ENCODE data around the gene SLC12A4. TPM values are rescaled to one million over a fixed set of nuclear protein-coding genes. Genes with fewer than 3 reads are reported as not detected.
A peak's percentile ranks its signal among the peaks of the same experiment; 100 is the strongest.
"Not testable (repeated sequence)": the region's sequence is repeated elsewhere in the genome, so short reads cannot be mapped to it uniquely, and the experiment has no call there.

SLC12A4 gene
- total and polyA plus RNA-seq, 2 of the 13 experiments (the other 11 are each of a cell fraction or from before 2014, with no cell fraction given) = 65.1 to 84.3 TPM

DNA sequence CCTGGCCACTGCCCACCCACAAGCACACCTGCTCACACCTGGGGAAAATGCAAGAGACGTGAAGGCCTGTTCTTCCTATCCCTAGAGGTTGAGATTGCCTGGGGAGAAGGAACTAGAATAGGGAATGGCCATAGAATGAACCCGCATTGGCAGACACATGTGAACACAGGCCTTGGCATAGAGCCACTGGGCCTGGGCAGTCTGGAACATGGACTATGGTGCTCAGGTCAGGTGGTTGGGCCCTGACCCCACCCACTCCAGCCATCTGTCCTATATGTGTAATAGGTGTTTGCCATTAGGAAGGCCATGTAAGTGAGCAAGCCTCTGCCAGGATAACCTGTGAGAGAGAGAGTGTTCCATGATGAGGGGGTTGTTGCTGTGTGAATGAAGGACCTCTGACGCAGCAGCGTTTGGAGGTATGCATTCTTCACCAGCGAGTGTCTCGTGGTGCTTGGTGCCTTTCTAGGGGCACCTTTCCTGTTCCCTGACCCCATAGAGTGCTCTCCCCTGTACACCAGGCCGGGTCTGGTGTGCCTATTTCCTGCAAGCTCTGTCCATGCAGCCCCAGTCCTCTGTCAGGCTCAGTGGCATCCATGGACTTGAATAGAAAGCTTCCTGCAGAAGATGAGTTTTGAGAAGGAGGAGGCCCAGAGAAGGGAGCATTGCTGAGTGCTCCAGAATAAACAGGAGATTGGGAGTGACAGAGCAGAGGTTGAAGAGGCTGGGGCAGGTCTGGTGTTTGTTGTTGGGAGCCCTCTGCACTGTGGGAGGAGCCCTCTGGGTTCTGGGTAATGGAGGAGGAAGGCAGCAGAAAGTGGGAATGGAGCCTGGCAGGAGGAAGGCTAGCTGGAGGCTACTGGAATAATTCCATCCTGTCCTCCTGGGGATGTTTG, 52.4 kb downstream of the SLC12A4 start (continued):
- TF ChIP-seq, protein P1, sequence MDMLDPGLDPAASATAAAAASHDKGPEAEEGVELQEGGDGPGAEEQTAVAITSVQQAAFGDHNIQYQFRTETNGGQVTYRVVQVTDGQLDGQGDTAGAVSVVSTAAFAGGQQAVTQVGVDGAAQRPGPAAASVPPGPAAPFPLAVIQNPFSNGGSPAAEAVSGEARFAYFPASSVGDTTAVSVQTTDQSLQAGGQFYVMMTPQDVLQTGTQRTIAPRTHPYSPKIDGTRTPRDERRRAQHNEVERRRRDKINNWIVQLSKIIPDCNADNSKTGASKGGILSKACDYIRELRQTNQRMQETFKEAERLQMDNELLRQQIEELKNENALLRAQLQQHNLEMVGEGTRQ (IDR thresholded peaks at IDR 0.05; ENCODE audit: low read depth, low read length) = 0 out of 2 replicates have a peak, but pooled peaks have one; percentile 13
- TF ChIP-seq, protein P1 (CRISPR knock-in tag; IDR thresholded peaks at IDR 0.05; ENCODE audit: borderline replicate concordance) = no peak
- TF ChIP-seq XRCC5 (optimal IDR thresholded peaks at IDR 0.05; ENCODE audit: low read length) (peak; percentile 23), HDAC2 (CRISPR knock-in tag; IDR thresholded peaks at IDR 0.05) (no peak), NFKB2 (CRISPR knock-in tag; IDR thresholded peaks at IDR 0.05; ENCODE audit: borderline replicate concordance) (peak; percentile 54; the same call in 1 of the 2 replicates), SAP130 (CRISPR knock-in tag; IDR thresholded peaks at IDR 0.05; ENCODE audit: low read depth) (peak; percentile 29)
- TF ChIP-seq, protein P2, sequence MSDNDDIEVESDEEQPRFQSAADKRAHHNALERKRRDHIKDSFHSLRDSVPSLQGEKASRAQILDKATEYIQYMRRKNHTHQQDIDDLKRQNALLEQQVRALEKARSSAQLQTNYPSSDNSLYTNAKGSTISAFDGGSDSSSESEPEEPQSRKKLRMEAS (IDR thresholded peaks at IDR 0.05) = peak; percentile 12; the same call in 1 of the 2 replicates

DNA sequence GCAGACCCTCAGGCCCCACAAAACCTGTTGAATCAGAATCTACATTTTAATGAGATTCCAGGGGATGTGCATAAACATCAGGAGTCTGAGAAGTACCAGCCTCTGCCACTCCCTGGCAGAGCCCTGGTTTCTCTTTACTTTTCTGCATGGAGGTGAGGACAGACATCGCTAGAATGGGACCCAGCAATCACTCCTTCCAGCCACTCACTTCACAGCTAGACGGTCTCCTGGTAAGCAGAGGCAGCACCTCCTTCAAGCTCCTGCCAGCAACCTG, 53.0 kb downstream of the SLC12A4 start:
- Histone ChIP-seq H3K27ac (ENCODE audit: extremely low read length, insufficient read depth, low read length) (peak overlapping the region; percentile 44), H3K4me1 (ENCODE audit: insufficient read depth, low read length) (peaks cover 34% of the 10 kb centered on the region), H3K4me2 (ENCODE audit: low read depth, low read length) (peak overlapping the region; percentile 52; the same call in 1 of the 2 replicates), H3K36me3 (replicated peaks in 1 of 2; ENCODE audit: control insufficient read depth in 1 of 2, insufficient read depth in 2 of 2, low read length in 2 of 2) (peaks cover 13 to 25% of the 10 kb centered on the region in 2 experiments; a peak in 4 of 5 replicates)
- DNase-seq (ENCODE audit: low spot score); in situ Hi-C loops (cut with HindIII; ENCODE audit: extremely low pct_ligation_motif_present, low pct_unique_long_range_greater_than_20kb); H3K27me3 ChIP-seq (ENCODE audit: control insufficient read depth in 1 of 2, insufficient read depth in 2 of 2, low read length in 2 of 2); H2AFZ ChIP-seq (ENCODE audit: low read length); H3K9me3 ChIP-seq (ENCODE audit: low read length); H3K79me2 ChIP-seq (ENCODE audit: insufficient read depth, low read length); BruUV-seq (replicated peaks); H4K20me1 ChIP-seq (ENCODE audit: insufficient read depth, low read length); ATAC-seq; H3K9ac ChIP-seq (ENCODE audit: insufficient read depth, low read depth, low read length); H3K4me3 ChIP-seq (replicated peaks in 1 of 3; ENCODE audit: insufficient read depth in 1 of 3, low read depth in 2 of 3, low read length in 3 of 3); FAIRE-seq; intact Hi-C loops (cut with micrococcal nuclease; ENCODE audit: unreplicated experiment): not testable (repeated sequence)
- 0 out of 2 replicates have a peak, but pooled peaks have one; percentile 1 for TF ChIP-seq SMAD1 (CRISPR knock-in tag; IDR thresholded peaks at IDR 0.05; ENCODE audit: borderline replicate concordance, low read depth)
- 88% methylated on average over 2 of the region's 2 CpGs for WGBS (ENCODE audit: low lambda C conversion rate)
- POLR2A ChIA-PET = interaction anchor here (2.9 kb wide), 1 partner anchor 22 kb away, joined by 10 read pairs; the partner anchor contains the start of gene PSKH1
- CTCF ChIA-PET (ENCODE audit: low intra/inter-chr PET ratio, low total read pairs) = interaction anchor here (1.7 kb wide), 1 partner anchor 32 kb away, joined by 3 read pairs; no protein-coding TSS in a partner anchor
